Colon (tissue), 2 donors: ENCODE measurements around the gene RPS5.
"Not testable (repeated sequence)": the region's sequence is repeated elsewhere in the genome, so short reads cannot be mapped to it uniquely, and the experiment has no call there.

Source experiments
- FAIRE-seq: peaks from 2 replicates; lab custom pipeline; 2012; peaks lifted over from hg19 to GRCh38; lab: Jason Lieb, UNC
- donor health status: control.
- donor health status: control.

Gene RPS5

DNA sequence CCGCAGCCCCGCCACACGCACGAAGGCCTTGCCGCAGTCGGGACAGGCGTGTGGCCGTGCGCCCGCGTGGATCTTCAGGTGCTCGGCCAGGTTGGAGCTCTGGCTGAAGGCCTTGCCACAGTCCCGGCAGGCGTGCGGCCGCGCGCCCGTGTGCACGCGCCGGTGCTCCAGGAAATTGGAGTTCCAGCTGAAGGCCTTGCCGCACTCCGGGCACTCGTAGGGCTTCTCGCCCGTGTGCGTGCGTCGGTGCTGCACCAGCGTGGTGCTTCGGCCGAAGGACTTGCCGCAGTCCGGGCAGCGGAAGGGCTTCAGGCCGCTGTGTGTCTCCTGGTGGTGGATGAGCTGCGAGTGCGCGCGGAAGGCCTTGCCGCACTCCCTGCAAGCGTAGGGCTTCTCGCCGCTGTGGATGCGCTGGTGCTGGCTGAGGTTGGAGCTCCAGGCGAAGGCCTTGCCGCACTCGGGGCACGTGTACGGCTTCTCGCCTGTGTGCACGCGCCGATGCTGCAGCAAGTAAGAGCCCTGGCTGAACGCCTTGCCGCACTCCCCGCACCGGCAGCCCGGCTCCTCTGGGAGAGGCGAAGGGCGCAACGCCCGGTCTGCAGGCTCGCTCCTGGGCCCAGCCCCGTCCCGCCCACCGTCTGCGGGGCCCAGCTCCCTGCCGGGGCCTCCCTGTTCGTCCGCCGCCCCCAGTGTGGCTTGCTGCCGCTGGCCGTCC is 30.1 kb upstream of the RPS5 start:
- FAIRE-seq = no peak

GRCh38 chr19:58357481-58358145 is 29.5 kb upstream of the RPS5 start:
- no peak for FAIRE-seq

- no peak for FAIRE-seq
Observed at GRCh38 chr19:58361900-58362271, 25.2 kb upstream of the RPS5 start.

GRCh38 chr19:58362272-58362994 is 24.6 kb upstream of the RPS5 start, which contains the start of gene ZNF497:
TSS of gene ZNF497 (minus strand) at chr19:58362751. CDS start at chr19:58357635, 5,116 bp downstream.
- no peak for FAIRE-seq

- no peak for FAIRE-seq
Observed at GRCh38 chr19:58364146-58364545, 22.9 kb upstream of the RPS5 start.

DNA sequence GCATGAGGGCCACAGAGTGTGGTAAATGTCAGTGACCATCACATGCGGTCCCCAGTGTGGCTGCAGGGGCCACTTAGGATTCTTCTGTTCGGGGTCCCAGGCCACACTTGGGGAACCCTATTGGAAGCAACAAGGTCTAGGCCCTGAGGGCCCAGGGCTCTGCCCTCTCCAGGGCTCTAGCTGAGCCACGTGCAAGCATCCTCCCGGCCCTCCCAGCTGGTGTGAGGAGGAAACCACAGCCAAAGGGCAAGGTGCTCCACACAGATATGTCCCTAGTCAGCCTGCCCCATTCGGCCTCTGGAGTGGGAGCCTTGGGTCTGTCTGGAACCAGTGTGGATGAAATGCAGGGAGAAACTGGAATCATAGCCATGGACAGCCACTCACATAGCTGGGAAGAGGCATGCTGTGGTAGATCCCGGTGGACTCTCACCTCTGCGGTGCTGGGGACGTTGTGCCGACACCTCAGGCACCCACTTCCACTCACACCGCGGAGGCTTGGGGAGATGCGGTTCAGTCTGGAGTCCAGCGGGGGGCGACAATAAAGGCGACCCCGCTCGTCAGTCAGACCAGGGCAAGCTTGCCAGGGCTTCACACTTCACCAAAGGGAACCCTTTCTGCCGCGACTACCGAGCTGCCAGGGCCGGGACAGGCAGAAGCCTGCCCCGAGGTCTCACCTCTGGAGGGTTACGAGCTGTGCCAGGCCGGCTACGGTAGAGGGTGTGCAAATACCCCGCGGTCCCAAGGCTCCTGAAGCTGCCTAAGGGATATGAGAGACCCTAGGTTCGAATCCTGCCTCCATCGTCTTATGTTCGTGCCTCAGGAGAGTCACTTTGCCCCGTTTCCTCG is 20.3 kb upstream of the RPS5 start:
- no peak for FAIRE-seq

DNA sequence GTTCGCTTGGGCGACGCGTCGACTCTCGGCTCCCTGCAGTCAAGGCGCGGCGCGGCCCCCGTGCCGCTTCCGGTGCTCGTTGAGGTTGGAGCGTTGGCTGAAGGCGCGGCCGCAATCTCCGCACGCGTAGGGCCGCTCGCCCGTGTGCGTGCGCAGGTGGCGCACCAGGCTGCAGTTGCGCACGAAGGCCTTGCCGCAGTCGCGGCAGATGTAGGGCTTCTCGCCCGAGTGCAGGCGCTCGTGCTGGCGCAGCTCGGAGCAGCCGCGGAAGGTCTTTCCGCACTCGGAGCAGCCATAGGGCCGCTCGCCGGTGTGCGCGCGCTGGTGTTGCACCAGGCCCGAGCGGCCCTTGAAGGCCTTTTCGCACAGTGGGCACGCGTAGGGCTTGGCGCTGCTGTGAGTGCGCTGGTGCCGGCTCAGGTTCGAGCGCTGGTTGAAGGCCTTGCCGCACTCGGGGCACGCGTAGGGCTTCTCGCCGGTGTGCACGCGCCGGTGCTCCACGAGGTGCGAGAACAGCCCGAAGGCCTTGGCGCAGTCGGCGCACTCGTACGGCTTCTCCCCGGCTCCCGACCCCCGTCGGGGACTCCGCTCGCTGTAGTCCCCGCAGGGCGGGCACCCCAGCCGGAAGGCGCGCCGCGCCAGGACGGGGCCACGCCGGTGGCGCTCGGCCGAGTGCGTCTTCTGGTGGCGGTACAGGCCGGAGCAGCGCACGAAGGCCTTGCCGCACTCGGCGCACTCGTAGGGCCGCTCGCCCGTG is 19.2 kb upstream of the RPS5 start:
- no peak for FAIRE-seq

GRCh38 chr19:58368561-58369360 is 18.3 kb upstream of the RPS5 start:
- FAIRE-seq = no peak

- FAIRE-seq = no peak
Observed at GRCh38 chr19:58372311-58373133, 14.5 kb upstream of the RPS5 start.

DNA sequence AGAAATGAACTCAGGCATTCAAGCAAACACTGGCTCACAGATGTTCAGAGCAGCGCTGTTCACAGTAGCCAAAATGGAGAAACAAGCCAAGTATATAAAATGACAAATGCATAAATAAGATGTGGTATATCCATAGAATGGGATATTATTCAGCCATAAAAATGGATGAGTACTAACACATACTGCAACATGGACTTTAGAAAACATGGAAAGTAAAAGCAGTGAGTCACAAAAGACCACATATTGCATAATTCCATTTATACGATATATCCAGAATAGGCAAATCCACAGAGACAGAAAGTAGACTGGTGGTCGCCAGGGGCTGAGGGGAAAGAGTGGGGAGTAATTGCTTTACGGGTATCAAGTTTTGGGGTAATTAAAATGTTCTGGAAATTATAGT is 12.9 kb upstream of the RPS5 start:
- FAIRE-seq = no peak

DNA sequence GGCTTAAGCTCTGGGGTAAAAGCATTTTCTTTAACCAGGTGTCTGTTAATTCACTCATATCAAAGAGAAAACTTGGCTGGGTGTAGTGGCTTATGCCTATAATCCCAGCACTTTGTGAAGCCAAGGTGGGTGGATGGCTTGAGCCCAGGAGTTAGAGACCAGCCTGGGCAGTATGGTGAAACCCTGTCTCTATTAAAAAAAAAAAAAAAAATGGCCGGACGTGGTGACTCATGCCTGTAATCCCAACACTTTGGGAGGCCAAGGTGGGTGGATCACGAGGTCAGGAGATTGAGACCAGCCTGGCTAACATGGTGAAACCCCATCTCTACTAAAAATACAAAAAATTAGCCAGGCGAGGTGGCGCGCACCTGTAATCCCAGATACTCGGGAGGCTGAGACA is 10.3 kb upstream of the RPS5 start:
- FAIRE-seq = not testable (repeated sequence)

DNA sequence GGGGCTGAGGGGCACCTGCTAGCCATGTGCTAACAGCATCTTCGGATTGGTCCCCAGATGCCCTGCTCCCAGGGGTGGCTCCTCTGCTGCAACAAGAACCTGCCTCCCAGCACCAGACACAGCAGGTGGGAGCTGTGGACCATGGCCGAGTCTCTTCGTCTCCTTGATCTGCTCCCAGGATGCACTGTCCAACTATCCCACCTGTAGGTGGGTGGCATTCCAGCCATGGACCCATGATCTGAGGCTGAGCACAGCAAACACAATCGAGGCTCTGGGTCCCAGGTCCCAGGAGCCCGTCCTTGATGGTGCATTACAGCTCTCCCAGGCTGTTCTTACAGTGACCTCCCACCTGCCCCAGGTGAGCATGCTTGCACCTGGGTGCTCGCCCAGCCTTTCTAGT is 7.8 kb upstream of the RPS5 start:
- no peak for FAIRE-seq

DNA sequence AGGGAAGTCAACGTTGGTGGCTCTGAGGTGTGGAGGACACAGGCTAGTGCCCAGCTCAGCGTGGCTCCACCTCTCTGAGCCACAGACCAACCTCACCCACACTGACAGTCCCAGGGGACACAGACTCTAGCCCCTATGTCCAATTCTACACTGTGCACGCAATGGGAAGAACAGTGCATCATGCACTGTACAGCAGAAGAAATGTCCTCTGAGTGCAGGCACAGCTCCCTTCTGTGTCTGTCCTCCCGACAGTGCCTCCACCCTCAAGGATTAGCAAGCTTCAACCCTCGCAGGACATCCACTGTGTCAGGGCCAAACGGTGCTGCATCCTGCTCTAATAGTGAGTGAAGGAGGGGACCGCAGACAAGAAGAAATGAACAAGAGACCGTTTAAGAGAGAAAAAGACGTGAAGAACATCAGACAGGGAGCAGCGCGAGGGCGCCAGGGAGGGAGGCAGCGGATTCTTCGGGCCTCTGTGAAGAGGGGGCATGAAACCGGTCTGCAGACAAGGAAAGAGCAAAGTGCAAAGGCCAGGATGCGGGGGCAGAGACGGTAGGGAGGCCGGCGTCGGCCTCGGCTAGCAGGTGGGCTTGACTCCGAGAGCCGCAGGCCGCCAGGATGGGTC is 6.9 kb upstream of the RPS5 start:
- no peak for FAIRE-seq

- FAIRE-seq = peak; percentile 96
Observed at GRCh38 chr19:58380662-58381459, 6.2 kb upstream of the RPS5 start, which contains the start of gene ZNF837. TSS of gene ZNF837 (minus strand) at chr19:58381030. CDS start at chr19:58369332, 11,698 bp downstream.

GRCh38 chr19:58381460-58382212 is 5.4 kb upstream of the RPS5 start:
- FAIRE-seq = no peak

DNA sequence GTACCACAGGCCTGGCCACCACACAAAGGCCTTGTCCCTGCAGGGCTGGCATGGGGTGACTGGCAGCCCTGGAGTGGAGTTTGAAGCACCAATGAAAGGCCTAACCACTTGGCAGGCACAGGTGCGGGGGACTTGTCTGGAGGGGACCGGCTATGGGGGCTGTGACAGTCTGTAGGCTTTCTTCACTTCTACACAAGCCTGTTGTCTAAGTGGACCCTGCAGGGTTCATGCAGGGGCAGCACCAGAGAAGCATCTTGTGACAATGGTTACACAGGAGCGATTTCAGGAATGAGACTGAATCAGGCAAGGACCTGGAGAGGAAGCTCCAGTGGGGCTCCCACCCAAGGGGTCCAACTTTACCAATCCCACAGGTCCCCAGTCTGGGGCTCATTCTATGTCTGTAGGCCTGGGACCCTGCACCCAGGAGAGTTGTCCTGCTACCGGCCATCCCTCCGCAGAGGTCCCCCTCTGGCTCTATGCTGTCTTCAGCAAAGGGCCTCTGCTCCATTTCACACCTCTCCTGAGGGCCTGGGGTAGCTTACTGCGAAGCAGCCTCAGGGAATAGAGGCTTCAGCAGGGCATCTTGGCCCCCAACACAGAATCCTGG is 4.0 kb upstream of the RPS5 start:
- FAIRE-seq = no peak

- no peak for FAIRE-seq
Observed at GRCh38 chr19:58385313-58385890, 1.7 kb upstream of the RPS5 start.
